ENCODE measurements around the gene NTHL1.

The NTHL1 gene

GRCh38 chr16:2047330-2048115 is at the start of gene NTHL1, which contains the start of gene TSC2:
NTHL1 (minus strand) TSS chr16:2047834; CDS start chr16:2047823, 11 bp downstream.
TSC2 (plus strand) TSS chr16:2047985; CDS start chr16:2048616, 631 bp downstream.
- peak; percentile 93 for DNase-seq (ENCODE audit: low spot score)

GRCh38 chr16:2096853-2097595 is 49.4 kb upstream of the NTHL1 start:
- DNase-seq (ENCODE audit: low spot score), result no peak

- DNase-seq (ENCODE audit: low spot score), result no peak
Observed at GRCh38 chr16:2095918-2096582, 48.4 kb upstream of the NTHL1 start.

- DNase-seq (ENCODE audit: low spot score), result no peak
Observed at GRCh38 chr16:2095315-2095853, 47.8 kb upstream of the NTHL1 start.

GRCh38 chr16:2093793-2094192 is 46.2 kb upstream of the NTHL1 start:
- DNase-seq (ENCODE audit: low spot score), result no peak

- no peak for DNase-seq (ENCODE audit: low spot score)
Observed at GRCh38 chr16:2092866-2093265, 45.2 kb upstream of the NTHL1 start.

- no peak for DNase-seq (ENCODE audit: low spot score)
Observed at GRCh38 chr16:2092256-2092620, 44.6 kb upstream of the NTHL1 start.

- DNase-seq (ENCODE audit: low spot score), result no peak
Observed at GRCh38 chr16:2091547-2092255, 44.1 kb upstream of the NTHL1 start.

- peak; percentile 7 for DNase-seq (ENCODE audit: low spot score)
Observed at GRCh38 chr16:2090777-2091546, 43.3 kb upstream of the NTHL1 start.

- no peak for DNase-seq (ENCODE audit: low spot score)
Observed at GRCh38 chr16:2090481-2090776, 42.8 kb upstream of the NTHL1 start.

GRCh38 chr16:2089706-2090480 is 42.3 kb upstream of the NTHL1 start:
- no peak for DNase-seq (ENCODE audit: low spot score)

GRCh38 chr16:2088759-2089358 is 41.2 kb upstream of the NTHL1 start:
- DNase-seq (ENCODE audit: low spot score), result no peak

GRCh38 chr16:2087748-2088631 is 40.4 kb upstream of the NTHL1 start:
- no peak for DNase-seq (ENCODE audit: low spot score)

- no peak for DNase-seq (ENCODE audit: low spot score)
Observed at GRCh38 chr16:2086812-2087747, 39.4 kb upstream of the NTHL1 start.

- DNase-seq (ENCODE audit: low spot score), result no peak
Observed at GRCh38 chr16:2086106-2086742, 38.6 kb upstream of the NTHL1 start.

GRCh38 chr16:2085669-2086068 is 38.0 kb upstream of the NTHL1 start:
- no peak for DNase-seq (ENCODE audit: low spot score)

GRCh38 chr16:2084895-2085625 is 37.4 kb upstream of the NTHL1 start:
- DNase-seq (ENCODE audit: low spot score), result no peak
